SU-DHL-6 (cell line): ENCODE data around the gene RMND5B.

Experiments used
- H2AFZ ChIP-seq: fragments of 200-600 bp; sonication (generic); 2 replicates; pipeline ENCODE4 v1.6.1; 2014; ENCODE audit warnings: low read depth, mild to moderate bottlenecking, moderate library complexity, mixed read lengths, antibody characterized with exemption, low read length; ENCODE audit not compliant: severe bottlenecking
- H3F3A ChIP-seq: fragments of 200-600 bp; shearing (Covaris generic); 2 replicates; pipeline ENCODE4 v1.6.0; 2016; ENCODE audit warnings: antibody characterized with exemption, mild to moderate bottlenecking; ENCODE audit not compliant: insufficient read depth
- H3K27ac ChIP-seq: fragments of 200-600 bp; sonication (generic); 2 replicates; pipeline ENCODE4 v1.5.1; 2016; ENCODE audit warnings: low read depth, mild to moderate bottlenecking, low read length, moderate library complexity, mixed read lengths
- H3K27me3 ChIP-seq: fragments of 200-600 bp; sonication (generic), shearing (Covaris generic); 2 replicates; pipeline ENCODE4 v1.6.0; 2014; ENCODE audit warnings: mild to moderate bottlenecking, low read length
- H3K36me3 ChIP-seq: fragments of 200-600 bp; sonication (generic); 2 replicates; pipeline ENCODE4 v1.6.1; 2014; ENCODE audit warnings: mild to moderate bottlenecking, low read length, mixed read lengths
- H3K4me2 ChIP-seq: fragments of 300-600, 200-600 bp; shearing (Covaris generic), sonication (generic); 2 replicates; pipeline ENCODE4 v1.6.0; 2014; ENCODE audit warnings: low read length, low read depth, mild to moderate bottlenecking; ENCODE audit not compliant: poor library complexity, severe bottlenecking
- H3K4me3 ChIP-seq: fragments of 200-600 bp; sonication (generic); 2 replicates; pipeline ENCODE4 v1.5.1; 2014; ENCODE audit warnings: antibody characterized with exemption, low read length, mild to moderate bottlenecking, mixed read lengths; ENCODE audit not compliant: insufficient read depth, poor library complexity, severe bottlenecking
- H3K79me2 ChIP-seq: fragments of 200-600 bp; sonication (generic); 2 replicates; pipeline ENCODE4 v1.6.1; 2014; ENCODE audit warnings: mild to moderate bottlenecking, low read length, moderate library complexity; ENCODE audit not compliant: insufficient read depth
- H3K9ac ChIP-seq: fragments of 200-600 bp; sonication (generic); 2 replicates; pipeline ENCODE4 v1.7.0; 2014; ENCODE audit warnings: mild to moderate bottlenecking, low read length
- H3K9me2 ChIP-seq: fragments of 200-600 bp; sonication (generic); replicated peaks from 2 replicates; pipeline ENCODE4 v1.6.1; 2014; ENCODE audit warnings: low read length; ENCODE audit not compliant: insufficient read depth
- H3K9me3 ChIP-seq: fragments of 200-600 bp; sonication (generic); 2 replicates; pipeline ENCODE4 v1.6.1; 2014; ENCODE audit warnings: low read length, mixed read lengths; ENCODE audit not compliant: insufficient read depth
- H4K20me1 ChIP-seq: fragments of 200-600 bp; sonication (generic); 2 replicates; pipeline ENCODE4 v1.6.1; 2014; ENCODE audit warnings: low read depth, mild to moderate bottlenecking, antibody characterized with exemption, low read length, moderate library complexity, mixed read lengths
- EZH2phosphoT487 ChIP-seq: fragments of 200-600 bp; sonication (generic), shearing (Covaris generic); conservative IDR thresholded peaks from 2 replicates; pipeline ENCODE4 v1.6.1; 2018; ENCODE audit warnings: mild to moderate bottlenecking, antibody characterized with exemption, low read length, moderate library complexity, mixed read lengths
- TF ChIP-seq, protein P1 (sequence below): fragments of 200-600 bp; sonication (generic); IDR thresholded peaks from one replicate; pipeline ENCODE4 v1.5.1; 2017; ENCODE audit warnings: antibody characterized with exemption, mild to moderate bottlenecking, low read length, moderate library complexity; ENCODE audit not compliant: insufficient read depth, poor library complexity, severe bottlenecking

Gene RMND5B

DNA sequence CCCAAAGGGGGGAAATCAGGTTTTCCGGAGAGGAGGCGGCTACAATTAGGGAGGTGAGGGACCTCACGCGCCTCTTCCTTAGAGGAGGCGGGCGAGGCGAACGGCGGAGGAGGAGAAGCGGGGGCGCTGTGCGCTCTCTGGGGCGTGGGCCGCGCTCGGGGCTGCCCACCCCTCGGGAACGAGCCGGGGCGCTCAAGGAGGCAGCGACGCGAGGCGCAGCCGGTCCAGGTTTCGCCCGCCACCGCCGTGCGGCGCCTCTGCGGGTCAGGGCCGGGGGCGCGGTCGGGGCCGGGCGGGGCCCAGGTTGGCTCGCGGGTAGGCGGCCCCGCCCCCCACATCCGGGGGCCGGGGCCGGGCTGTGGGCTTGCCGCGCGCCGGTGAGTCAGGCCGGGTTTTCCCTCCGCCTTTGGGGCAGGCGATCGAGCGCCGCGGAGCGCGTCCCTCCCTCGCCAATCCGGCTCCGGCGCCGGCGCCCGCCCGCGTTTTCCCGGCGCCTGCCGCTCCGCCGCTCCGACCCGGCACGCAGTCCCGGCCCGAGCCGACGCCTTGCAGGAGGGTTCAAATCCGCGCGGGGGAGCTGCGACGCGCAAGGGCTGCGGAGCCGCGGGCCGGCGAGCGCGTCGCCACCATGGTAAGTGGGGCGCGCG, 17.6 kb upstream of the RMND5B start, which contains the start of gene N4BP3:
Gene N4BP3 (plus strand): TSS at position 392 of the 647 bp plus-strand sequence. CDS start 6,052 bp downstream, outside the sequence.
- no peaks in the 10 kb centered on the region for H4K20me1 ChIP-seq
- TF ChIP-seq, protein P1, sequence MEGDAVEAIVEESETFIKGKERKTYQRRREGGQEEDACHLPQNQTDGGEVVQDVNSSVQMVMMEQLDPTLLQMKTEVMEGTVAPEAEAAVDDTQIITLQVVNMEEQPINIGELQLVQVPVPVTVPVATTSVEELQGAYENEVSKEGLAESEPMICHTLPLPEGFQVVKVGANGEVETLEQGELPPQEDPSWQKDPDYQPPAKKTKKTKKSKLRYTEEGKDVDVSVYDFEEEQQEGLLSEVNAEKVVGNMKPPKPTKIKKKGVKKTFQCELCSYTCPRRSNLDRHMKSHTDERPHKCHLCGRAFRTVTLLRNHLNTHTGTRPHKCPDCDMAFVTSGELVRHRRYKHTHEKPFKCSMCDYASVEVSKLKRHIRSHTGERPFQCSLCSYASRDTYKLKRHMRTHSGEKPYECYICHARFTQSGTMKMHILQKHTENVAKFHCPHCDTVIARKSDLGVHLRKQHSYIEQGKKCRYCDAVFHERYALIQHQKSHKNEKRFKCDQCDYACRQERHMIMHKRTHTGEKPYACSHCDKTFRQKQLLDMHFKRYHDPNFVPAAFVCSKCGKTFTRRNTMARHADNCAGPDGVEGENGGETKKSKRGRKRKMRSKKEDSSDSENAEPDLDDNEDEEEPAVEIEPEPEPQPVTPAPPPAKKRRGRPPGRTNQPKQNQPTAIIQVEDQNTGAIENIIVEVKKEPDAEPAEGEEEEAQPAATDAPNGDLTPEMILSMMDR: no peak
- TF ChIP-seq EZH2phosphoT487: no peak
- H2AFZ ChIP-seq: peak within 1 kb of the TSS; percentile 78
- H3K27me3 ChIP-seq: no peaks in the 10 kb centered on the region
- no peaks in the 10 kb centered on the region for H3K36me3 ChIP-seq
- peaks cover 54% of the 10 kb centered on the region for H3F3A ChIP-seq
- H3K27ac ChIP-seq: peak within 1 kb of the TSS; percentile 94
- H3K9ac ChIP-seq: peak within 1 kb of the TSS; percentile 91
- H3K79me2 ChIP-seq: peaks cover 32% of the 10 kb centered on the region
- peak within 1 kb of the TSS; percentile 65 for H3K4me3 ChIP-seq
- H3K9me2 ChIP-seq: no peaks in the 10 kb centered on the region
- H3K9me3 ChIP-seq: no peaks in the 10 kb centered on the region
- H3K4me2 ChIP-seq: peak within 1 kb of the TSS; percentile 78

DNA sequence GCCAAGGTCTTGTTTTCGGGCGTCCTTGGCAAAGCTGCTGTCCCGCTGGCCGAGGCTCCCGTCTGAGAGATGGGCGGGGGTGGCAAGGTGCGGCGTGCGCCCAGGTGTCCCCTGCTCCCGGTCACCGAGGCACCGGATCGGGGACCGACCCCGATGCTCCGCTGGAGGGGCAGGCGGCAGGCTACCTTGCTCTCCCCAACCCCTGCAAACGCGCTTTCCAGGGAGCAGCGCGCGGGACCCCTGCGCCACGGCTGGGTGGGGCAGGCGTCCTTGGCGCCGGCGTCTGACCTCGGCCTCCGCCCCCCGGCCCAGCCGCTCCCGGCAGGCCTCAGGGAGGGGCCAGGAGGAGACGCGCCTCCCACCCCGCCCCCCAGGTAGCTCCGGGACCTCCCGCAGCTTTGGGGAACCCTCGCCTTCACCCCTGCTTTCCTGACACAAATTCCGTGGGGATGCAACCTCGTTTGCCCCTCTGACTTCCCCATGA, 16.9 kb upstream of the RMND5B start:
- peaks cover 36% of the 10 kb centered on the region for H3K79me2 ChIP-seq
- H3K27ac ChIP-seq: peak overlapping the region; percentile 94

DNA sequence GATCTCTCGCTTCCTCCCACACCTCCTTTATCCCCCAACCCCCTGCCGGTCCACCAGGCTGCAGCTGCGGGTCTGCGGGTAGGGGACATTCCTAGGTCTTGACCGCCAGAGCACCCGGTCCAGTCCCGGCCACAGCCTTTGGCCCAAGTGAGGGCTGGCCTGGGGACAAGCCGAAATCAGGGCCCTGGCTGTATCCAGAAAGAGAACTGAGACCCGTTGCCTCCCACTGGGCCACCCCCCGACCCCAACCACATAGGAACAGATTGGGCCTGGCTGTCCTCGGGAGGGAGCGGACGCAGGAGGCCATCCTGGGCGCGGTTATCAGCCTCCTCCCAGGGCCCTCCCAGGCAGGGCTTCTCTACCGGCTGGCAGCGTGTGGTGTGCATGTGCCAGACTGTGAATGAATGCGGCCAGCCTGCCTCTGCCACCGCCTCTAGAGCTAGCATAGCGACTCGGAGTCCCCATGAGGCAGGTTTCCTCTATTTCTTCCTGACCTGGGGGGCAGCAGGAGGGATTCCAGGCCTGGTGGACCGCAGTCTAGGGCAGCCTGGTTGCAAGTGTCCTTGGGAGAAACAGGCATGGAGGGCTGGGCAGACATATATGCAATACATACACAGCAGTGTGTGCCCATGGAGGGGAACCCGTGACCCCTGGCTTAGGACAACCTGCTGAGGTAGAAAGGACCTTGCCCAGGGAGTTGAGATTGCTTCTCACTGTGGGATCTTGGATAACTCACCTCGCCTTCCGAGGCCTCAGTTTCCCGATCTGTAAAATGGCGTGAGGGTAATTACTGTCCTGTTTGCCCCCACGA, 16.3 kb upstream of the RMND5B start:
- Histone ChIP-seq H4K20me1 (no peaks in the 10 kb centered on the region), H3K4me3 (peak overlapping the region; percentile 65), H2AFZ (no peak overlapping the region), H3K79me2 (peaks cover 41% of the 10 kb centered on the region), H3K9me3 (no peaks in the 10 kb centered on the region), H3K36me3 (no peaks in the 10 kb centered on the region), H3F3A (peaks cover 66% of the 10 kb centered on the region), H3K27me3 (no peaks in the 10 kb centered on the region), H3K4me2 (peak overlapping the region; percentile 78), H3K9me2 (no peaks in the 10 kb centered on the region), H3K27ac (peak overlapping the region; percentile 94), H3K9ac (peak overlapping the region; percentile 91)
- TF ChIP-seq EZH2phosphoT487: no peak
- TF ChIP-seq, protein P1: no peak

More for the DNA sequence above, 16.9 kb upstream of the RMND5B start:
- H3K9ac ChIP-seq: peak overlapping the region; percentile 91
- TF ChIP-seq EZH2phosphoT487: no peak
- TF ChIP-seq, protein P1: no peak
- H3K9me2 ChIP-seq: no peaks in the 10 kb centered on the region
- H3K9me3 ChIP-seq: no peaks in the 10 kb centered on the region
- H3K27me3 ChIP-seq: no peaks in the 10 kb centered on the region
- no peaks in the 10 kb centered on the region for H4K20me1 ChIP-seq
- H3K36me3 ChIP-seq: no peaks in the 10 kb centered on the region
- H3F3A ChIP-seq: peaks cover 59% of the 10 kb centered on the region
- H3K4me2 ChIP-seq: peak overlapping the region; percentile 78
- peak overlapping the region; percentile 65 for H3K4me3 ChIP-seq
- no peak overlapping the region for H2AFZ ChIP-seq
